ENCODE results near the gene DGCR2.

GRCh38 chr22:19068784-19069271 lies 53.4 kb downstream of the DGCR2 start:
- no peak for TF ChIP-seq CTCF (IDR thresholded peaks at IDR 0.05)
- TF ChIP-seq POLR2A (IDR thresholded peaks at IDR 0.05) = no peak

Measured in body of pancreas (tissue), 4 donors.